ENCODE results near the gene ACOX3. TPM values are rescaled to one million over a fixed set of nuclear protein-coding genes. Genes with fewer than 3 reads are reported as not detected.

ACOX3 gene
- polyA plus RNA-seq, 3 donors, result 3.8 to 16.8 (median 13.3) TPM

DNA sequence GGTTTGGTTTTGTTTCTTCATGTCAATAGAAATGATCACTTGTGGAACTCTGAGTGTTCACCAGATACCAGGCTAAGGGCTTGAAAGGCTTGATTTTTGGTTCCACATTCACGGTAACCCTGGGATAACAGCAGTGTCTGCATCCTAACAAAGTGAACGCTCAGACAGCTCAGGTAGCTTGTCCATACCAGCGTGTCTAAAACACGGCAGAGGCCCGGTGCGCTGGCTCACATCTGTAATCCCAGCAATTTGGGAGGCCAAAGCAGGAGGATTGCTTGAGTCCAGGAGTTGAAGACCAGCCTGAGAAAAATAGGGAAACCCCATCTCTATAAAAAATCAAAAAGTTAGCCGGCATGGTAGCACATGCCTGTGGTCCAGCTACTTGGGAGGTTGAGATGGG, 122.0 kb downstream of the ACOX3 start:
- H4K20me1 ChIP-seq (ENCODE audit: insufficient read depth, low read length), result no peaks in the 10 kb centered on the region
- TF ChIP-seq CTCF (IDR thresholded peaks at IDR 0.05), result no peak
- H2AFZ ChIP-seq (ENCODE audit: insufficient read depth, low read depth, low read length, poor library complexity, severe bottlenecking), result no peak overlapping the region
- peaks cover 0 to 3% (median 0%) of the 10 kb centered on the region in 7 donors for H3K9me3 Mint-ChIP-seq
- H3K4me3 ChIP-seq (replicated peaks in 1 of 3; ENCODE audit: low read depth in 2 of 3, low read length in 3 of 3), result no peak overlapping the region
- H3K9ac ChIP-seq (ENCODE audit: insufficient read depth, low read length, poor library complexity, severe bottlenecking), result no peak overlapping the region
- no peaks in the 10 kb centered on the region for H3K36me3 ChIP-seq (replicated peaks in 1 of 2; ENCODE audit: control insufficient read depth in 1 of 2, insufficient read depth in 2 of 2, low read length in 2 of 2)
- H3K9me3 ChIP-seq (replicated peaks in 1 of 2; ENCODE audit: control insufficient read depth in 1 of 2, insufficient read depth in 1 of 2, low read length in 2 of 2), result no peaks in the 10 kb centered on the region
- no peak for DNase-seq
- H3K27ac ChIP-seq (ENCODE audit: low read depth in 1 of 2, low read length in 2 of 2), result no peak overlapping the region
- intact Hi-C loops (cut with micrococcal nuclease), result no loop called here
- H3K27me3 ChIP-seq (ENCODE audit: control insufficient read depth in 2 of 2, insufficient read depth in 2 of 2, low read length in 2 of 2), result no peaks in the 10 kb centered on the region
- H3K4me1 ChIP-seq (ENCODE audit: control insufficient read depth in 1 of 2, insufficient read depth in 2 of 2, low read length in 2 of 2), result peaks cover 5 to 6% of the 10 kb centered on the region in 2 donors
- peaks cover 19% of the 10 kb centered on the region for H3K4me1 Mint-ChIP-seq
- no peak overlapping the region for H3K27ac Mint-ChIP-seq
- no peaks in the 10 kb centered on the region for H3K36me3 Mint-ChIP-seq
- H3K4me3 Mint-ChIP-seq, result no peak overlapping the region
- no peaks in the 10 kb centered on the region for H3K79me2 ChIP-seq (ENCODE audit: insufficient read depth, low read length)
- H3K4me2 ChIP-seq (replicated peaks; ENCODE audit: extremely low read depth, low read length, poor library complexity, severe bottlenecking), result no peak overlapping the region
- no peaks in the 10 kb centered on the region for H3K27me3 Mint-ChIP-seq (ENCODE audit: low read depth in 3 of 3)
- 96% methylated on average over 6 of the region's 7 CpGs for WGBS (ENCODE audit: insufficient coverage)

GRCh38 chr4:8317474-8317873, 123.0 kb downstream of the ACOX3 start:
- H3K9me3 ChIP-seq (replicated peaks in 1 of 2; ENCODE audit: control insufficient read depth in 1 of 2, insufficient read depth in 1 of 2, low read length in 2 of 2), result no peaks in the 10 kb centered on the region
- H3K27me3 Mint-ChIP-seq (ENCODE audit: low read depth in 3 of 3), result no peaks in the 10 kb centered on the region
- H3K36me3 ChIP-seq (replicated peaks in 1 of 2; ENCODE audit: control insufficient read depth in 1 of 2, insufficient read depth in 2 of 2, low read length in 2 of 2), result no peaks in the 10 kb centered on the region
- no peaks in the 10 kb centered on the region for H3K79me2 ChIP-seq (ENCODE audit: insufficient read depth, low read length)
- DNase-seq, result no peak
- H4K20me1 ChIP-seq (ENCODE audit: insufficient read depth, low read length), result no peaks in the 10 kb centered on the region
- WGBS (ENCODE audit: insufficient coverage), result 93% methylated on average over 4 of the region's 6 CpGs
- H3K27ac Mint-ChIP-seq, result no peak overlapping the region
- H2AFZ ChIP-seq (ENCODE audit: insufficient read depth, low read depth, low read length, poor library complexity, severe bottlenecking), result no peak overlapping the region
- H3K4me1 ChIP-seq (ENCODE audit: control insufficient read depth in 1 of 2, insufficient read depth in 2 of 2, low read length in 2 of 2), result peaks cover 5 to 6% of the 10 kb centered on the region in 2 donors
- H3K4me1 Mint-ChIP-seq, result peaks cover 16% of the 10 kb centered on the region
- no peak for TF ChIP-seq CTCF (IDR thresholded peaks at IDR 0.05)
- no peak overlapping the region for H3K9ac ChIP-seq (ENCODE audit: insufficient read depth, low read length, poor library complexity, severe bottlenecking)
- intact Hi-C loops (cut with micrococcal nuclease), result no loop called here
- no peak overlapping the region for H3K4me2 ChIP-seq (replicated peaks; ENCODE audit: extremely low read depth, low read length, poor library complexity, severe bottlenecking)
- no peaks in the 10 kb centered on the region for H3K27me3 ChIP-seq (ENCODE audit: control insufficient read depth in 2 of 2, insufficient read depth in 2 of 2, low read length in 2 of 2)
- no peak overlapping the region for H3K27ac ChIP-seq (ENCODE audit: low read depth in 1 of 2, low read length in 2 of 2)
- H3K36me3 Mint-ChIP-seq, result no peaks in the 10 kb centered on the region
- H3K4me3 Mint-ChIP-seq, result no peak overlapping the region
- no peak overlapping the region for H3K4me3 ChIP-seq (replicated peaks in 1 of 3; ENCODE audit: low read depth in 2 of 3, low read length in 3 of 3)
- peaks cover 0 to 3% (median 0%) of the 10 kb centered on the region in 7 donors for H3K9me3 Mint-ChIP-seq
